Suprapubic skin (tissue), 3 donors: ENCODE data around the gene RASIP1.

Experiments used
- POLR2A ChIP-seq, 2 donors: fragments of 450-650 bp; IDR thresholded peaks; one replicate each; pipeline ENCODE4 v1.6.1; 2017; ENCODE audit warnings: antibody characterized with exemption in 2 of 2, mild to moderate bottlenecking in 2 of 2, moderate library complexity in 2 of 2
- TF ChIP-seq, protein P1 (sequence below), 2 donors: fragments of 200-600 bp in 1 of 2; fragments of 450-650 bp in 1 of 2; sonication (generic) in 1 of 2; IDR thresholded peaks; one replicate each; pipeline ENCODE4 v1.5.1; 2016 to 2019; ENCODE audit warnings: antibody characterized with exemption in 2 of 2, mild to moderate bottlenecking in 1 of 2, moderate library complexity in 1 of 2

- TF ChIP-seq, protein P1, sequence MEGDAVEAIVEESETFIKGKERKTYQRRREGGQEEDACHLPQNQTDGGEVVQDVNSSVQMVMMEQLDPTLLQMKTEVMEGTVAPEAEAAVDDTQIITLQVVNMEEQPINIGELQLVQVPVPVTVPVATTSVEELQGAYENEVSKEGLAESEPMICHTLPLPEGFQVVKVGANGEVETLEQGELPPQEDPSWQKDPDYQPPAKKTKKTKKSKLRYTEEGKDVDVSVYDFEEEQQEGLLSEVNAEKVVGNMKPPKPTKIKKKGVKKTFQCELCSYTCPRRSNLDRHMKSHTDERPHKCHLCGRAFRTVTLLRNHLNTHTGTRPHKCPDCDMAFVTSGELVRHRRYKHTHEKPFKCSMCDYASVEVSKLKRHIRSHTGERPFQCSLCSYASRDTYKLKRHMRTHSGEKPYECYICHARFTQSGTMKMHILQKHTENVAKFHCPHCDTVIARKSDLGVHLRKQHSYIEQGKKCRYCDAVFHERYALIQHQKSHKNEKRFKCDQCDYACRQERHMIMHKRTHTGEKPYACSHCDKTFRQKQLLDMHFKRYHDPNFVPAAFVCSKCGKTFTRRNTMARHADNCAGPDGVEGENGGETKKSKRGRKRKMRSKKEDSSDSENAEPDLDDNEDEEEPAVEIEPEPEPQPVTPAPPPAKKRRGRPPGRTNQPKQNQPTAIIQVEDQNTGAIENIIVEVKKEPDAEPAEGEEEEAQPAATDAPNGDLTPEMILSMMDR (IDR thresholded peaks at IDR 0.05) = no peak
- no peak for TF ChIP-seq POLR2A (IDR thresholded peaks at IDR 0.05)
Measured at GRCh38 chr19:48735031-48735615, 5.3 kb downstream of the RASIP1 start.
